Measurements from ENCODE around the gene ARL16.
A peak's percentile ranks its signal among the peaks of the same experiment; 100 is the strongest.

The ARL16 gene

GRCh38 chr17:81641825-81642489, 41.6 kb downstream of the ARL16 start:
- no peak for DNase-seq

DNA sequence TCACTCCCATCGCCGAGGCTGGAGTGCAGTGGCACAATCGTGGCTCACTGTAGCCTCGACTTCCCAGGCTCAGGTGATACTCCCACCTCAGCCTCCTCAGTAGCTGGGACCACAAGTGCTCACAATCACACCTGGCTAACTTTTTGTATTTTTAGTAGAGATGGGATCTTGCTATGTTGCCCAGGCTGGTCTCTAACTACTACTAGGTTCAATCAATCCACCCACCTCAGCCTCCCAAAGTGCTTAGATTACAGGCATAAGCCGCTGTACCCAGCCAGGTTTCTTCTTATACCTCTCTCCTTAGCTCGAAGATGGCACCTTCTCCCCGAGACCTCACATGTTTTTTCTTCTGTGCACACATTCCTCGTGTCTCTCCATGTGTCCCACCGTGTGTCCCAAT, 43.6 kb downstream of the ARL16 start:
- DNase-seq = no peak

DNA sequence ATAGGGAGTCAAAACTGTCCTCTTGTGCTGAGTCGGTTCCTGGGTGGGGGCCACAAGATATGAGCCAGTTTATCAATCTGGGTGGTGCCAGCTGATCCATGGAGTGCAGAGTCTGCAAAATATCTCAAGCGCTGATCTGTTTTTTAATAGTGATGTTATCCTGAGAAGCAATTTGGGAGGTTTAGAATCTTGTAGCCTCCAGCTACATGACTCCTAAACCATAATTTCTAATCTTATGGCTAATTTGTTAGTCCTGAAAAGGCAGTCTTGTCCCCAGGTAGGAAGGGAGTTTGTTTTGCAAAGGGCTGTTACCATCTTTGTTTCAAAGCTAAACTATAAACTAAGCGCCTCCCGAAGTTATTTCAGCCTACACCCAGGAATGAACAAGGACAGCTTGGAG, 44.9 kb downstream of the ARL16 start:
- DNase-seq = no peak

GRCh38 chr17:81636505-81637288, 46.9 kb downstream of the ARL16 start, which contains the start of the genes NPLOC4 and TSPAN10:
TSS of gene NPLOC4 (minus strand) at chr17:81637112. CDS start at chr17:81636930, 182 bp downstream.
TSS of gene TSPAN10 (plus strand) at chr17:81637196. CDS start at chr17:81642413, 5,217 bp downstream.
- peak; percentile 67 to 73 (median 69) for DNase-seq

- DNase-seq = no peak
Observed at GRCh38 chr17:81635973-81636504, 47.6 kb downstream of the ARL16 start.

- DNase-seq = no peak
Observed at GRCh38 chr17:81635431-81635830, 48.2 kb downstream of the ARL16 start.

GRCh38 chr17:81631482-81631881, 52.1 kb downstream of the ARL16 start:
- DNase-seq = no peak

All from activated CD4-positive, CD25-positive, alpha-beta regulatory T cell (primary cell).